Vagina (tissue), 2 donors: Measurements from ENCODE around the gene ARHGAP26.

Experiments used
- POLR2A ChIP-seq, 2 donors: fragments of 450-650 bp; IDR thresholded peaks; one replicate each; pipeline ENCODE4 v1.6.1; 2017; ENCODE audit warnings: antibody characterized with exemption in 2 of 2, mild to moderate bottlenecking in 2 of 2, moderate library complexity in 2 of 2
- TF ChIP-seq, protein P1 (sequence below), 3 experiments: fragments of 450-650 bp in 2 of 3; fragments of 200-600 bp in 1 of 3; sonication (generic) in 1 of 3; IDR thresholded peaks; one replicate each; pipeline ENCODE4 v1.5.1; 2017 to 2019; ENCODE audit warnings: antibody characterized with exemption in 3 of 3, mild to moderate bottlenecking in 2 of 3, moderate library complexity in 2 of 3

DNA sequence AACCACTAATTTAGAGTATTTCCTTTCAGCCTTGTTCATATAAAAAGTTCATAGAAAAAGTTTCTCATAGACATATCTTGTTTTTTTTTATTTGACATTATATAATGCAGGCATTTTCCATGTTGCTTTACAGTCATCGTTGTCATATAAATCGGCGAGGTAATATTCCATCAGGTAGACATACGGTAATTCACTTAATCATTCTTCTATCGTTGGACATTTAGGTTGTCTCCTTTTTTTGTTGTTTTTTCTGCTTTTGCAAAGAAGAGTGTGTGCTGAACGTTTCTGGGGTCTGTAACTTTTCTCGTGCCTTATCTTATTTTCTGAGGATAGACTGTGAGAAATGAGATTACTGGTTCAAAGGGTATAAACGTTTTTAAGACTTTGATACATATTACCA, 283.6 kb downstream of the ARHGAP26 start:
- no peak for TF ChIP-seq POLR2A (IDR thresholded peaks at IDR 0.05)
- TF ChIP-seq, protein P1, sequence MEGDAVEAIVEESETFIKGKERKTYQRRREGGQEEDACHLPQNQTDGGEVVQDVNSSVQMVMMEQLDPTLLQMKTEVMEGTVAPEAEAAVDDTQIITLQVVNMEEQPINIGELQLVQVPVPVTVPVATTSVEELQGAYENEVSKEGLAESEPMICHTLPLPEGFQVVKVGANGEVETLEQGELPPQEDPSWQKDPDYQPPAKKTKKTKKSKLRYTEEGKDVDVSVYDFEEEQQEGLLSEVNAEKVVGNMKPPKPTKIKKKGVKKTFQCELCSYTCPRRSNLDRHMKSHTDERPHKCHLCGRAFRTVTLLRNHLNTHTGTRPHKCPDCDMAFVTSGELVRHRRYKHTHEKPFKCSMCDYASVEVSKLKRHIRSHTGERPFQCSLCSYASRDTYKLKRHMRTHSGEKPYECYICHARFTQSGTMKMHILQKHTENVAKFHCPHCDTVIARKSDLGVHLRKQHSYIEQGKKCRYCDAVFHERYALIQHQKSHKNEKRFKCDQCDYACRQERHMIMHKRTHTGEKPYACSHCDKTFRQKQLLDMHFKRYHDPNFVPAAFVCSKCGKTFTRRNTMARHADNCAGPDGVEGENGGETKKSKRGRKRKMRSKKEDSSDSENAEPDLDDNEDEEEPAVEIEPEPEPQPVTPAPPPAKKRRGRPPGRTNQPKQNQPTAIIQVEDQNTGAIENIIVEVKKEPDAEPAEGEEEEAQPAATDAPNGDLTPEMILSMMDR (IDR thresholded peaks at IDR 0.05) = no peak
